Measurements from ENCODE around the gene PTPN11.

GRCh38 chr12:112386726-112387125 is 32.0 kb upstream of the PTPN11 start:
- TF ChIP-seq, protein P1, sequence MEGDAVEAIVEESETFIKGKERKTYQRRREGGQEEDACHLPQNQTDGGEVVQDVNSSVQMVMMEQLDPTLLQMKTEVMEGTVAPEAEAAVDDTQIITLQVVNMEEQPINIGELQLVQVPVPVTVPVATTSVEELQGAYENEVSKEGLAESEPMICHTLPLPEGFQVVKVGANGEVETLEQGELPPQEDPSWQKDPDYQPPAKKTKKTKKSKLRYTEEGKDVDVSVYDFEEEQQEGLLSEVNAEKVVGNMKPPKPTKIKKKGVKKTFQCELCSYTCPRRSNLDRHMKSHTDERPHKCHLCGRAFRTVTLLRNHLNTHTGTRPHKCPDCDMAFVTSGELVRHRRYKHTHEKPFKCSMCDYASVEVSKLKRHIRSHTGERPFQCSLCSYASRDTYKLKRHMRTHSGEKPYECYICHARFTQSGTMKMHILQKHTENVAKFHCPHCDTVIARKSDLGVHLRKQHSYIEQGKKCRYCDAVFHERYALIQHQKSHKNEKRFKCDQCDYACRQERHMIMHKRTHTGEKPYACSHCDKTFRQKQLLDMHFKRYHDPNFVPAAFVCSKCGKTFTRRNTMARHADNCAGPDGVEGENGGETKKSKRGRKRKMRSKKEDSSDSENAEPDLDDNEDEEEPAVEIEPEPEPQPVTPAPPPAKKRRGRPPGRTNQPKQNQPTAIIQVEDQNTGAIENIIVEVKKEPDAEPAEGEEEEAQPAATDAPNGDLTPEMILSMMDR (conservative IDR thresholded peaks at IDR 0.05; ENCODE audit: low read length): no peak
- TF ChIP-seq EZH2phosphoT487 (IDR thresholded peaks at IDR 0.05; ENCODE audit: borderline replicate concordance, low read depth, low read length): no peak
